KMS-11 (cell line): ENCODE data around the gene KHDC4.

Experiments
- H2AFZ ChIP-seq: fragments of 200-600 bp; sonication (generic); 2 replicates; pipeline ENCODE4 v1.6.1; 2016; ENCODE audit warnings: antibody characterized with exemption, mixed run types, low read depth
- H3K27ac ChIP-seq: fragments of 200-600 bp; sonication (generic); 2 replicates; pipeline ENCODE4 v1.6.1; 2016; ENCODE audit warnings: mild to moderate bottlenecking, mixed run types
- H3K27me3 ChIP-seq: fragments of 200-600 bp; sonication (generic); 2 replicates; pipeline ENCODE4 v1.6.1; 2017; ENCODE audit warnings: mild to moderate bottlenecking, low read depth, mixed run types, moderate library complexity; ENCODE audit not compliant: insufficient read depth
- H3K36me3 ChIP-seq: fragments of 200-600 bp; sonication (generic); 2 replicates; pipeline ENCODE4 v1.6.1; 2017; ENCODE audit warnings: mild to moderate bottlenecking, mixed run types; ENCODE audit not compliant: insufficient read depth
- H3K4me1 ChIP-seq: fragments of 200-600 bp; sonication (generic); 2 replicates; pipeline ENCODE4 v1.6.1; 2016; ENCODE audit warnings: mild to moderate bottlenecking, low read depth, mixed run types; ENCODE audit not compliant: poor library complexity, severe bottlenecking
- H3K4me2 ChIP-seq: fragments of 200-600 bp; sonication (generic); 2 replicates; pipeline ENCODE4 v1.7.0; 2016; ENCODE audit warnings: mild to moderate bottlenecking, mixed run types
- H3K4me3 ChIP-seq: fragments of 200-600 bp; sonication (generic); IDR thresholded peaks from 2 replicates; pipeline ENCODE4 v1.6.1; 2017; ENCODE audit warnings: low read depth, low read length, mixed read lengths; ENCODE audit not compliant: insufficient read depth
- H3K79me2 ChIP-seq: fragments of 200-600 bp; sonication (generic); 2 replicates; pipeline ENCODE4 v1.6.1; 2016; ENCODE audit warnings: low read depth, mixed run types; ENCODE audit not compliant: insufficient read depth
- H3K9ac ChIP-seq: fragments of 200-600 bp; sonication (generic); 2 replicates; pipeline ENCODE4 v1.6.1; 2016; ENCODE audit warnings: mild to moderate bottlenecking, mixed run types
- H4K20me1 ChIP-seq: fragments of 200-600 bp; sonication (generic); 2 replicates; pipeline ENCODE4 v1.6.1; 2016; ENCODE audit warnings: mild to moderate bottlenecking, mixed run types; ENCODE audit not compliant: insufficient read depth
- CTCF ChIP-seq: fragments of 200-600 bp; sonication (generic); conservative IDR thresholded peaks from 2 replicates; pipeline ENCODE4 v1.6.1; 2017; ENCODE audit warnings: low read depth, mild to moderate bottlenecking, antibody characterized with exemption, low read length, moderate library complexity, mixed read lengths

The KHDC4 gene

GRCh38 chr1:155941845-155942531 is 7.8 kb upstream of the KHDC4 start:
- peak overlapping the region; percentile 44 for H3K27ac ChIP-seq
- no peak for TF ChIP-seq CTCF
- peaks cover 96% of the 10 kb centered on the region for H3K4me1 ChIP-seq
- H3K79me2 ChIP-seq = peaks cover 5% of the 10 kb centered on the region; the same call in 1 of the 2 replicates
- no peaks in the 10 kb centered on the region for H3K36me3 ChIP-seq
- H4K20me1 ChIP-seq = no peaks in the 10 kb centered on the region
- H3K27me3 ChIP-seq = no peaks in the 10 kb centered on the region
- H3K4me3 ChIP-seq = peak overlapping the region; percentile 5
- H3K9ac ChIP-seq = no peak overlapping the region
- peak overlapping the region; percentile 83 for H3K4me2 ChIP-seq
- no peak overlapping the region for H2AFZ ChIP-seq

- H3K27ac ChIP-seq = peak within 1 kb of the TSS; percentile 44
- peaks cover 88% of the 10 kb centered on the region for H3K4me1 ChIP-seq
- peaks cover 5% of the 10 kb centered on the region; the same call in 1 of the 2 replicates for H3K79me2 ChIP-seq
- H4K20me1 ChIP-seq = no peaks in the 10 kb centered on the region
- H2AFZ ChIP-seq = no peak within 1 kb of the TSS
- H3K36me3 ChIP-seq = no peaks in the 10 kb centered on the region
- no peaks in the 10 kb centered on the region for H3K27me3 ChIP-seq
- H3K9ac ChIP-seq = peak within 1 kb of the TSS; percentile 0; the same call in 1 of the 2 replicates
- H3K4me3 ChIP-seq = peak within 1 kb of the TSS; percentile 9
- H3K4me2 ChIP-seq = peak within 1 kb of the TSS; percentile 83
- no peak for TF ChIP-seq CTCF
Observed at GRCh38 chr1:155940993-155941844, 7.0 kb upstream of the KHDC4 start, which contains the start of gene RXFP4. Gene RXFP4, plus strand, starts transcription at chr1:155941638. Its CDS starts 72 bp downstream, at chr1:155941710.

- no peak overlapping the region for H2AFZ ChIP-seq
- H3K4me2 ChIP-seq = peak overlapping the region; percentile 83
- no peak for TF ChIP-seq CTCF
Observed at GRCh38 chr1:155940482-155940992, 6.3 kb upstream of the KHDC4 start.

GRCh38 chr1:155938220-155938627 is 4.0 kb upstream of the KHDC4 start:
- H3K27ac ChIP-seq = no peak overlapping the region
- H3K79me2 ChIP-seq = peaks cover 16% of the 10 kb centered on the region
- no peaks in the 10 kb centered on the region; the same call in 1 of the 2 replicates for H3K36me3 ChIP-seq
- H3K9ac ChIP-seq = no peak overlapping the region
- H2AFZ ChIP-seq = no peak overlapping the region
- peaks cover 67% of the 10 kb centered on the region for H3K4me1 ChIP-seq
- no peaks in the 10 kb centered on the region for H4K20me1 ChIP-seq
- TF ChIP-seq CTCF = peak; percentile 96
- 0 out of 2 replicates have a peak overlapping the region, but pooled peaks have one; percentile 3 for H3K4me2 ChIP-seq
- H3K4me3 ChIP-seq = no peak overlapping the region
- H3K27me3 ChIP-seq = no peaks in the 10 kb centered on the region

More at GRCh38 chr1:155940482-155940992, 6.3 kb upstream of the KHDC4 start:
- H3K4me1 ChIP-seq = peaks cover 81% of the 10 kb centered on the region
- no peaks in the 10 kb centered on the region for H3K36me3 ChIP-seq
- no peaks in the 10 kb centered on the region for H3K27me3 ChIP-seq
- H3K4me3 ChIP-seq = peak overlapping the region; percentile 9
- H3K79me2 ChIP-seq = peaks cover 3% of the 10 kb centered on the region; the same call in 1 of the 2 replicates
- peak overlapping the region; percentile 0; the same call in 1 of the 2 replicates for H3K9ac ChIP-seq
- H4K20me1 ChIP-seq = no peaks in the 10 kb centered on the region
- peak overlapping the region; percentile 44 for H3K27ac ChIP-seq
